HEK293T (cell line): ENCODE results near the gene VCP.

Experiments used
- BHLHE40 ChIP-seq: fragments of 450-650 bp; IDR thresholded peaks from 2 replicates; pipeline ENCODE4 v1.6.1; 2016; ENCODE audit warnings: mild to moderate bottlenecking, moderate library complexity, borderline replicate concordance
- ELF4 ChIP-seq: fragments of 450-650 bp; IDR thresholded peaks from 2 replicates; pipeline ENCODE4 v1.6.1; 2017; ENCODE audit warnings: antibody characterized with exemption
- FOXA1 ChIP-seq: fragments of 450-650 bp; IDR thresholded peaks from 2 replicates; pipeline ENCODE4 v1.6.1; 2016; ENCODE audit warnings: mild to moderate bottlenecking
- FOXK2 ChIP-seq: fragments of 450-650 bp; IDR thresholded peaks from 2 replicates; pipeline ENCODE4 v1.6.1; 2016; ENCODE audit warnings: mild to moderate bottlenecking
- FOXM1 ChIP-seq: fragments of 450-650 bp; IDR thresholded peaks from 2 replicates; pipeline ENCODE4 v1.6.1; 2017; ENCODE audit warnings: mild to moderate bottlenecking, borderline replicate concordance
- HDGF ChIP-seq: fragments of 450-650 bp; IDR thresholded peaks from 2 replicates; pipeline ENCODE4 v1.6.1; 2017; ENCODE audit warnings: antibody characterized with exemption, borderline replicate concordance
- L3MBTL2 ChIP-seq: fragments of 450-650 bp; conservative IDR thresholded peaks from 2 replicates; pipeline ENCODE4 v1.6.1; 2016; ENCODE audit warnings: mild to moderate bottlenecking
- NFRKB ChIP-seq: fragments of 450-650 bp; IDR thresholded peaks from 2 replicates; pipeline ENCODE4 v1.6.1; 2016; ENCODE audit warnings: mild to moderate bottlenecking, moderate library complexity
- SP1 ChIP-seq: fragments of 450-650 bp; IDR thresholded peaks from 2 replicates; pipeline ENCODE4 v1.6.1; 2017
- SUZ12 ChIP-seq: fragments of 450-650 bp; IDR thresholded peaks from 2 replicates; pipeline ENCODE4 v1.6.1; 2016; ENCODE audit warnings: mild to moderate bottlenecking
- TARDBP ChIP-seq: fragments of 450-650 bp; IDR thresholded peaks from 2 replicates; pipeline ENCODE4 v1.6.1; 2016
- ZNF384 ChIP-seq: fragments of 450-650 bp; IDR thresholded peaks from 2 replicates; pipeline ENCODE4 v1.6.1; 2016
- TF ChIP-seq, protein P1 (sequence below): fragments of 450-650 bp; IDR thresholded peaks from 2 replicates; pipeline ENCODE4 v1.6.1; 2016

GRCh38 chr9:35044071-35044470 is 28.4 kb downstream of the VCP start:
- no peak for TF ChIP-seq HDGF
- TF ChIP-seq NFRKB: no peak
- TF ChIP-seq ZNF384: no peak
- no peak for TF ChIP-seq FOXK2
- TF ChIP-seq FOXM1: no peak
- TF ChIP-seq SUZ12: no peak
- no peak for TF ChIP-seq BHLHE40
- TF ChIP-seq ELF4: no peak
- no peak for TF ChIP-seq L3MBTL2
- no peak for TF ChIP-seq FOXA1
- no peak for TF ChIP-seq TARDBP
- no peak for TF ChIP-seq SP1
- TF ChIP-seq, protein P1, sequence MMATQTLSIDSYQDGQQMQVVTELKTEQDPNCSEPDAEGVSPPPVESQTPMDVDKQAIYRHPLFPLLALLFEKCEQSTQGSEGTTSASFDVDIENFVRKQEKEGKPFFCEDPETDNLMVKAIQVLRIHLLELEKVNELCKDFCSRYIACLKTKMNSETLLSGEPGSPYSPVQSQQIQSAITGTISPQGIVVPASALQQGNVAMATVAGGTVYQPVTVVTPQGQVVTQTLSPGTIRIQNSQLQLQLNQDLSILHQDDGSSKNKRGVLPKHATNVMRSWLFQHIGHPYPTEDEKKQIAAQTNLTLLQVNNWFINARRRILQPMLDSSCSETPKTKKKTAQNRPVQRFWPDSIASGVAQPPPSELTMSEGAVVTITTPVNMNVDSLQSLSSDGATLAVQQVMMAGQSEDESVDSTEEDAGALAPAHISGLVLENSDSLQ: no peak
